HepG2 (cell line): ENCODE data around the gene CXCL17. TPM values are rescaled to one million over a fixed set of nuclear protein-coding genes. Genes with fewer than 3 reads are reported as not detected.

Experiments used
- ATAC-seq: fragments of 200-7000 bp; cut with Tn5 transposase; 3 replicates; pipeline ENCODE4 v1.9.1; 2020; ENCODE audit warnings: mild to moderate bottlenecking, moderate library complexity
- BruUV-seq: library from RNA; stranded (reverse); fragments of 400-500 nt; replicated peaks from 2 replicates; lab custom pipeline; 2021; lab: Mats Ljungman, UMichigan
- CTCF ChIA-PET: fragments of 300-600 bp; formaldehyde crosslinking; extraction: SDS; loops from one replicate; lab custom pipeline; 2021; ENCODE audit warnings: low total read pairs, inconsistent platforms, low intra/inter-chr PET ratio; lab: Yijun Ruan, JAX
- POLR2A ChIA-PET: fragments of 350-600 bp; sonication (Branson Sonifier 250); formaldehyde crosslinking; loops from one replicate; lab custom pipeline; 2020; ENCODE audit warnings: antibody characterized with exemption, inconsistent platforms; lab: Yijun Ruan, JAX
- DNase-seq: peaks from one replicate; pipeline ENCODE4 v3.0.0-alpha.2; 2015; ENCODE audit warnings: low spot score
- FAIRE-seq: peaks from 3 replicates; lab custom pipeline; 2011; peaks lifted over from hg19 to GRCh38; lab: Jason Lieb, UNC
- H2AFZ ChIP-seq: one replicate; pipeline ENCODE4 v1.6.1; 2011; ENCODE audit warnings: low read length, inconsistent platforms
- H3K27ac ChIP-seq: fragments of 300-600 bp; 3 replicates; pipeline ENCODE4 v1.8.0; 2011; ENCODE audit warnings: mixed run types, mild to moderate bottlenecking, mixed read lengths, low read length, inconsistent platforms; ENCODE audit not compliant: insufficient read depth; ENCODE audit errors: extremely low read length
- H3K27me3 ChIP-seq, 2 experiments: fragments of 200-600 bp in 1 of 2; 2 replicates in 1 of 2; 3 replicates in 1 of 2; pipeline versions ENCODE4 v1.6.0 to v1.8.0; 2011; ENCODE audit warnings: low read length in 2 of 2, mild to moderate bottlenecking in 2 of 2, moderate library complexity in 2 of 2, inconsistent platforms in 1 of 2; ENCODE audit not compliant: insufficient read depth in 2 of 2, control insufficient read depth in 1 of 2
- H3K36me3 ChIP-seq, 2 experiments: fragments of 200-600 bp in 1 of 2; replicated peaks in 1 of 2; 2 replicates in 1 of 2; 3 replicates in 1 of 2; pipeline versions ENCODE4 v1.5.1 to v1.8.0; 2011; ENCODE audit warnings: low read length in 2 of 2, inconsistent platforms in 1 of 2; ENCODE audit not compliant: insufficient read depth in 2 of 2, control insufficient read depth in 1 of 2
- H3K4me1 ChIP-seq: 2 replicates; pipeline ENCODE4 v1.5.1; 2012; ENCODE audit warnings: low read length, inconsistent platforms; ENCODE audit not compliant: insufficient read depth
- H3K4me2 ChIP-seq: 2 replicates; pipeline ENCODE4 v1.6.0; 2011; ENCODE audit warnings: low read depth, low read length, inconsistent platforms
- H3K4me3 ChIP-seq, 3 experiments: fragments of 200-600 bp in 1 of 3; sonication (generic), shearing (Covaris generic) in 1 of 3; replicated peaks in 1 of 3; 2 replicates each; pipeline ENCODE4 v1.5.1; 2011 to 2016; ENCODE audit warnings: low read length in 3 of 3, inconsistent platforms in 2 of 3, low read depth in 2 of 3, mild to moderate bottlenecking in 2 of 3, control low read depth in 1 of 3, mixed read lengths in 1 of 3; ENCODE audit not compliant: insufficient read depth in 1 of 3
- H3K79me2 ChIP-seq: one replicate; pipeline ENCODE4 v1.6.1; 2011; ENCODE audit warnings: low read length, inconsistent platforms; ENCODE audit not compliant: insufficient read depth
- H3K9ac ChIP-seq: 2 replicates; pipeline ENCODE4 v1.6.0; 2011; ENCODE audit warnings: mild to moderate bottlenecking, low read depth, low read length, inconsistent platforms; ENCODE audit not compliant: insufficient read depth
- H3K9me3 ChIP-seq: 2 replicates; pipeline ENCODE4 v1.5.1; 2012; ENCODE audit warnings: mild to moderate bottlenecking, low read length
- H4K20me1 ChIP-seq: 2 replicates; pipeline ENCODE4 v1.6.0; 2011; ENCODE audit warnings: inconsistent platforms, mild to moderate bottlenecking, low read length, moderate library complexity; ENCODE audit not compliant: insufficient read depth
- GABPA ChIP-seq, 2 experiments: IDR thresholded peaks; 2 replicates each; pipeline ENCODE4 v1.6.1; 2011 to 2016; ENCODE audit warnings: low read depth in 2 of 2, low read length in 1 of 2, missing biosample characterization in 1 of 2, missing genetic modification characterization in 1 of 2
- HNRNPK ChIP-seq: fragments of 200-400 bp; formaldehyde crosslinking; IDR thresholded peaks from 2 replicates; pipeline ENCODE4 v1.6.1; 2018; ENCODE audit warnings: low read length, low read depth, moderate library complexity, mild to moderate bottlenecking; ENCODE audit not compliant: poor library complexity, severe bottlenecking
- KDM5B ChIP-seq: sonication (generic); formaldehyde crosslinking; IDR thresholded peaks from 2 replicates; pipeline ENCODE4 v1.4.0; 2020; ENCODE audit warnings: missing genetic modification reagents, mild to moderate bottlenecking, borderline replicate concordance
- MTERF4 ChIP-seq: sonication (generic); formaldehyde crosslinking; IDR thresholded peaks from 2 replicates; pipeline ENCODE4 v1.8.0; 2023; ENCODE audit warnings: mild to moderate bottlenecking, missing genetic modification reagents
- NR2C2 ChIP-seq: sonication (generic); formaldehyde crosslinking; IDR thresholded peaks from 2 replicates; pipeline ENCODE4 v1.4.0; 2020; ENCODE audit warnings: missing genetic modification reagents, mild to moderate bottlenecking, moderate library complexity, borderline replicate concordance
- PHF21A ChIP-seq: sonication (generic); formaldehyde crosslinking; IDR thresholded peaks from 2 replicates; pipeline ENCODE4 v1.5.0; 2020; ENCODE audit warnings: mild to moderate bottlenecking, missing genetic modification reagents
- RAD51 ChIP-seq: fragments of 450-650 bp; IDR thresholded peaks from 2 replicates; pipeline ENCODE4 v1.6.1; 2016; ENCODE audit warnings: borderline replicate concordance
- SAP130 ChIP-seq: IDR thresholded peaks from 2 replicates; pipeline ENCODE4 v1.6.1; 2016; ENCODE audit warnings: low read depth
- ZFAT ChIP-seq: sonication (generic); formaldehyde crosslinking; conservative IDR thresholded peaks from 2 replicates; pipeline ENCODE4 v1.8.1; 2023; ENCODE audit warnings: missing genetic modification reagents, inconsistent platforms
- ZFP36L1 ChIP-seq: sonication (generic); formaldehyde crosslinking; IDR thresholded peaks from 2 replicates; pipeline ENCODE4 v1.8.0; 2022; ENCODE audit warnings: mild to moderate bottlenecking, missing genetic modification reagents, moderate library complexity
- ZFY ChIP-seq: sonication (generic); formaldehyde crosslinking; IDR thresholded peaks from 2 replicates; pipeline ENCODE4 v1.4.0; 2020; ENCODE audit warnings: missing genetic modification reagents
- ZKSCAN5 ChIP-seq: sonication (generic); formaldehyde crosslinking; IDR thresholded peaks from 2 replicates; pipeline ENCODE4 v1.5.1; 2020; ENCODE audit warnings: mild to moderate bottlenecking, missing genetic modification reagents
- ZNF205 ChIP-seq: IDR thresholded peaks from 2 replicates; pipeline ENCODE4 v1.6.1; 2018; ENCODE audit warnings: missing biosample characterization, missing genetic modification reagents
- ZNF382 ChIP-seq: sonication (generic); formaldehyde crosslinking; IDR thresholded peaks from 2 replicates; pipeline ENCODE4 v1.5.0; 2020; ENCODE audit warnings: missing genetic modification reagents, mild to moderate bottlenecking, borderline replicate concordance
- ZNF710 ChIP-seq: sonication (generic); formaldehyde crosslinking; IDR thresholded peaks from 2 replicates; pipeline ENCODE4 v1.5.0; 2020; ENCODE audit warnings: mild to moderate bottlenecking, missing genetic modification reagents, borderline replicate concordance
- ZNF720 ChIP-seq: sonication (generic); formaldehyde crosslinking; IDR thresholded peaks from 2 replicates; pipeline ENCODE4 v1.4.0; 2020; ENCODE audit warnings: missing genetic modification reagents
- WGBS: methylation state at CpG from one replicate; pipeline ENCODE4 v1.1.6; 2017; ENCODE audit warnings: low lambda C conversion rate; 5-methylcytosine and 5-hydroxymethylcytosine counted together
- in situ Hi-C: cut with HindIII; loops from 2 replicates; pipeline ENCODE4 v1.10.0; 2017; ENCODE audit warnings: low pct_unique_long_range_greater_than_20kb; ENCODE audit not compliant: extremely low pct_ligation_motif_present
- intact Hi-C: fragments of 100-400 bp; cut with micrococcal nuclease; formaldehyde crosslinking; loops from one replicate; pipeline ENCODE4 v1.10.0; 2022; ENCODE audit not compliant: unreplicated experiment
- polyA plus RNA-seq, 8 experiments: library from polyadenylated mRNA; depleted of rRNA in 3 of 8; stranded (reverse) in 7 of 8; unstranded in 1 of 8; fragments of >200 nt; fragmentation: Illumina TruSeq in 4 of 8; extraction: Trizol in 4 of 8; gene quantifications; 2 replicates each; pipeline versions ENCODE4 v1.2.1 to v1.2.3, GENCODE V29; 2011 to 2016; ENCODE audit warnings: low read depth in 4 of 8, missing spikeins in 1 of 8, mixed read lengths in 1 of 8; ENCODE audit not compliant: insufficient read depth in 1 of 8
- total RNA-seq, 5 experiments: library from RNA; depleted of rRNA; stranded (reverse); fragments of >200 nt; fragmentation: Illumina TruSeq; extraction: Trizol; gene quantifications; 2 replicates each; pipeline ENCODE4 v1.2.3, GENCODE V29; 2016; ENCODE audit warnings: low read depth in 1 of 5

CXCL17 gene
- total and polyA plus RNA-seq, 2 of the 13 experiments (the other 11 are each of a cell fraction or from before 2014, with no cell fraction given): 0.12 TPM; not detected in 1

- TF ChIP-seq ZNF710 (CRISPR knock-in tag) (no peak), ZNF382 (CRISPR knock-in tag) (no peak), SAP130 (0 out of 2 replicates have a peak, but pooled peaks have one; percentile 13), ZNF205 (CRISPR knock-in tag) (no peak), ZFAT (CRISPR knock-in tag) (no peak), HNRNPK (peak; percentile 66), PHF21A (CRISPR knock-in tag) (no peak)
Observed at GRCh38 chr19:42401365-42402303, 41.1 kb downstream of the CXCL17 start (continued).

GRCh38 chr19:42400404-42400803 lies 42.3 kb downstream of the CXCL17 start:
- 0% methylated on average over 1 of the region's 1 CpG for WGBS
- CTCF ChIA-PET: interaction anchor here (0.9 kb wide), 1 partner anchor 20 kb away, joined by 3 read pairs; no protein-coding TSS in a partner anchor
- FAIRE-seq: no peak

More at GRCh38 chr19:42400404-42400803, 42.3 kb downstream of the CXCL17 start:
- no peak for TF ChIP-seq RAD51
- TF ChIP-seq NR2C2 (CRISPR knock-in tag): no peak
- no peak for TF ChIP-seq ZFY (CRISPR knock-in tag)
- no peak for TF ChIP-seq GABPA (IDR thresholded peaks at IDR 0.05; ENCODE audit: low read depth, low read length)
- no peak for TF ChIP-seq GABPA (CRISPR knock-in tag; IDR thresholded peaks at IDR 0.05; ENCODE audit: low read depth)
- no peak for TF ChIP-seq ZKSCAN5 (CRISPR knock-in tag)
- no peak for TF ChIP-seq ZNF720
- no peak for TF ChIP-seq KDM5B (CRISPR knock-in tag)
- TF ChIP-seq ZFP36L1 (CRISPR knock-in tag): no peak
- TF ChIP-seq MTERF4 (CRISPR knock-in tag): no peak
- H3K9me3 ChIP-seq: no peaks in the 10 kb centered on the region
- POLR2A ChIA-PET: no interaction called here
- H3K4me2 ChIP-seq: no peak overlapping the region
- no peak overlapping the region for H3K9ac ChIP-seq
- H2AFZ ChIP-seq: no peak overlapping the region
- H3K27me3 ChIP-seq: peaks cover 3 to 36% of the 10 kb centered on the region in 2 experiments
- in situ Hi-C loops: no loop called here
- DNase-seq: no peak
- no peak for ATAC-seq
- intact Hi-C loops: loop anchor here (5.0 kb wide), 1 partner anchor 268 kb away; the partner anchor contains the start of gene POU2F2
- no peaks in the 10 kb centered on the region for H3K79me2 ChIP-seq
- peaks cover 12% of the 10 kb centered on the region; the same call in 1 of the 2 replicates for H3K4me1 ChIP-seq
- H3K36me3 ChIP-seq: no peaks in the 10 kb centered on the region
- no peak overlapping the region for H3K27ac ChIP-seq
- BruUV-seq: no TSS peak
- no peaks in the 10 kb centered on the region for H4K20me1 ChIP-seq
- H3K4me3 ChIP-seq: no peak overlapping the region
